ENCODE results near the gene PNRC2. TPM values are rescaled to one million over a fixed set of nuclear protein-coding genes. Genes with fewer than 3 reads are reported as not detected.
"Not testable (repeated sequence)": the region's sequence is repeated elsewhere in the genome, so short reads cannot be mapped to it uniquely, and the experiment has no call there.

The PNRC2 gene
- total and polyA plus RNA-seq, 4 donors = 24.9 to 63.6 (median 36.3) TPM

GRCh38 chr1:24007079-24007478, 47.5 kb downstream of the PNRC2 start:
- H3K27me3 ChIP-seq (ENCODE audit: control insufficient read depth in 4 of 4, insufficient read depth in 4 of 4, low read length in 3 of 4) = no peaks in the 10 kb centered on the region
- DNase-seq (ENCODE audit: low spot score) = no peak
- no peak overlapping the region for H3K9ac ChIP-seq (ENCODE audit: low read depth in 1 of 2, low read length in 2 of 2)
- H3K4me3 ChIP-seq (ENCODE audit: low read depth in 1 of 3, low read length in 3 of 3) = no peak overlapping the region
- no peak for TF ChIP-seq RXRA (IDR thresholded peaks at IDR 0.05)
- TF ChIP-seq NR2F2 (IDR thresholded peaks at IDR 0.05) = no peak
- TF ChIP-seq FOXA2 (IDR thresholded peaks at IDR 0.05) = no peak
- TF ChIP-seq HNF4A (conservative IDR thresholded peaks at IDR 0.05) = no peak
- no peak for TF ChIP-seq ZBTB33 (IDR thresholded peaks at IDR 0.05)
- no peak for TF ChIP-seq CTCF (IDR thresholded peaks at IDR 0.05; ENCODE audit: low read depth, low read length, missing input control)
- TF ChIP-seq GABPA (IDR thresholded peaks at IDR 0.05 in 1 of 2, conservative IDR thresholded peaks at IDR 0.05 in 1 of 2) = no peak
- no peak for TF ChIP-seq RAD21 (IDR thresholded peaks at IDR 0.05)
- no peak for TF ChIP-seq MAX (IDR thresholded peaks at IDR 0.05)
- TF ChIP-seq ATF3 (IDR thresholded peaks at IDR 0.05) = no peak
- TF ChIP-seq REST (IDR thresholded peaks at IDR 0.05) = no peak
- TF ChIP-seq YY1 (IDR thresholded peaks at IDR 0.05) = no peak
- no peak for TF ChIP-seq HNF4G (IDR thresholded peaks at IDR 0.05)
- no peak for TF ChIP-seq JUND (IDR thresholded peaks at IDR 0.05)
- TF ChIP-seq TAF1 (conservative IDR thresholded peaks at IDR 0.05) = no peak
- no peak for TF ChIP-seq EGR1 (IDR thresholded peaks at IDR 0.05; ENCODE audit: low read depth in 2 of 2)
- TF ChIP-seq FOXA1 (IDR thresholded peaks at IDR 0.05) = no peak
- H3K36me3 ChIP-seq (ENCODE audit: control insufficient read depth in 4 of 4, insufficient read depth in 3 of 4, low read depth in 1 of 4, low read length in 3 of 4) = no peaks in the 10 kb centered on the region
- H3K27ac ChIP-seq (ENCODE audit: low read depth in 1 of 2, low read length in 2 of 2) = no peak overlapping the region
- H3K4me1 ChIP-seq (ENCODE audit: control insufficient read depth in 4 of 4, insufficient read depth in 4 of 4, low read length in 3 of 4) = no peaks in the 10 kb centered on the region
- no peaks in the 10 kb centered on the region for H3K9me3 ChIP-seq (ENCODE audit: control insufficient read depth in 4 of 4, low read length in 3 of 4)

- WGBS = 60% methylated on average over 3 of the region's 3 CpGs
- not testable (repeated sequence) for H3K4me3 ChIP-seq (ENCODE audit: low read depth in 1 of 3, low read length in 3 of 3); H3K9ac ChIP-seq (ENCODE audit: low read depth in 1 of 2, low read length in 2 of 2); H3K9me3 ChIP-seq (ENCODE audit: control insufficient read depth in 4 of 4, low read length in 3 of 4); H3K4me1 ChIP-seq (ENCODE audit: control insufficient read depth in 4 of 4, insufficient read depth in 4 of 4, low read length in 3 of 4); H3K27me3 ChIP-seq (ENCODE audit: control insufficient read depth in 4 of 4, insufficient read depth in 4 of 4, low read length in 3 of 4); H3K27ac ChIP-seq (ENCODE audit: low read depth in 1 of 2, low read length in 2 of 2); DNase-seq (ENCODE audit: low spot score); H3K36me3 ChIP-seq (ENCODE audit: control insufficient read depth in 4 of 4, insufficient read depth in 3 of 4, low read depth in 1 of 4, low read length in 3 of 4)
Measured at GRCh38 chr1:24008574-24009184, 49.1 kb downstream of the PNRC2 start.
